K562 (cell line): ENCODE results near the gene PTPRU.

ENCODE experiments used
- FOSL1 ChIP-seq: fragments of 200-800 bp; sonication (Bioruptor generic); conservative IDR thresholded peaks from 2 replicates; pipeline ENCODE4 v1.6.1; 2016; ENCODE audit warnings: missing genetic modification characterization, missing compliant biosample characterization
- TF ChIP-seq, protein P1 (sequence below): sonication (generic); formaldehyde crosslinking; IDR thresholded peaks from 2 replicates; pipeline ENCODE4 v1.8.0; 2022; ENCODE audit warnings: mild to moderate bottlenecking, missing genetic modification reagents, borderline replicate concordance
- TF ChIP-seq, protein P2 (sequence below): fragments of 250-450 bp; sonication (Bioruptor Pico); IDR thresholded peaks from 2 replicates; pipeline ENCODE4 v1.5.1; 2021; ENCODE audit warnings: mild to moderate bottlenecking

DNA sequence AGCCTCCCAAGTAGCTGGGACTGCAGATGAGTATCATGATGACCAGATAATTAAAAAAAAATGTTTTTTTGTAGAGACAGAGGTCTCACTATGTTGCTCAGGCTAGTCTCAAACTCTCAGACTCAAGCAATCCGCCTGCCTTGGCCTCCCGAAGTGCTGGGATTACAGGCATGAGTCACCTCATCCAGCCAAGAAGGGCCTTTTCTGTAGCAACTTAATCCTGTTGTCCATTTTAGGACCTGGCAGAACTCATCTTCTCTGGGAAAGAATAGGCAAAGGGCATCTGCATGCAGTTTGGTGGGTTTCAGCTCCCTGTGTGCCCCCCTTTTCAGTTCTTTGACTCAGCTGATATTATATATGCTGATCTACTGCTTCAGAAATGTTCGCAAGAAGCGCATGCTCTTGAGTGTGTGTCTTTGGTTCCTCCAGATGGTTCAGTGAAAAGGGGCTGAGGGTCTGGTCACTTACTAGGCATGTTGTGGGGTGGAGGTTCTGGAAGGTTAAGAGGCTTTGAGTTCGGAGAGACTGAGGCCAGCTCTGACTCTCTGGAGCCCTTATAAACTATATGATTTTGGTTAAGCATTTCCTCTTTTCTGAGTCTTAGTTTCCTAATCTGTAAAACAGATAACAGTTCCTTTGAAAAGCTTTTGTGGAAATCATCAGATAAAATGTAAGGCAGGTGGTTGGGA lies 35.3 kb upstream of the PTPRU start:
- TF ChIP-seq FOSL1 (tag) = peak; percentile 55
- TF ChIP-seq, protein P1, sequence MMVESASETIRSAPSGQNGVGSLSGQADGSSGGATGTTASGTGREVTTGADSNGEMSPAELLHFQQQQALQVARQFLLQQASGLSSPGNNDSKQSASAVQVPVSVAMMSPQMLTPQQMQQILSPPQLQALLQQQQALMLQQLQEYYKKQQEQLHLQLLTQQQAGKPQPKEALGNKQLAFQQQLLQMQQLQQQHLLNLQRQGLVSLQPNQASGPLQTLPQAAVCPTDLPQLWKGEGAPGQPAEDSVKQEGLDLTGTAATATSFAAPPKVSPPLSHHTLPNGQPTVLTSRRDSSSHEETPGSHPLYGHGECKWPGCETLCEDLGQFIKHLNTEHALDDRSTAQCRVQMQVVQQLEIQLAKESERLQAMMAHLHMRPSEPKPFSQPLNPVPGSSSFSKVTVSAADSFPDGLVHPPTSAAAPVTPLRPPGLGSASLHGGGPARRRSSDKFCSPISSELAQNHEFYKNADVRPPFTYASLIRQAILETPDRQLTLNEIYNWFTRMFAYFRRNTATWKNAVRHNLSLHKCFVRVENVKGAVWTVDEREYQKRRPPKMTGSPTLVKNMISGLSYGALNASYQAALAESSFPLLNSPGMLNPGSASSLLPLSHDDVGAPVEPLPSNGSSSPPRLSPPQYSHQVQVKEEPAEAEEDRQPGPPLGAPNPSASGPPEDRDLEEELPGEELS (CRISPR knock-in tag) = no peak
- TF ChIP-seq, protein P2, sequence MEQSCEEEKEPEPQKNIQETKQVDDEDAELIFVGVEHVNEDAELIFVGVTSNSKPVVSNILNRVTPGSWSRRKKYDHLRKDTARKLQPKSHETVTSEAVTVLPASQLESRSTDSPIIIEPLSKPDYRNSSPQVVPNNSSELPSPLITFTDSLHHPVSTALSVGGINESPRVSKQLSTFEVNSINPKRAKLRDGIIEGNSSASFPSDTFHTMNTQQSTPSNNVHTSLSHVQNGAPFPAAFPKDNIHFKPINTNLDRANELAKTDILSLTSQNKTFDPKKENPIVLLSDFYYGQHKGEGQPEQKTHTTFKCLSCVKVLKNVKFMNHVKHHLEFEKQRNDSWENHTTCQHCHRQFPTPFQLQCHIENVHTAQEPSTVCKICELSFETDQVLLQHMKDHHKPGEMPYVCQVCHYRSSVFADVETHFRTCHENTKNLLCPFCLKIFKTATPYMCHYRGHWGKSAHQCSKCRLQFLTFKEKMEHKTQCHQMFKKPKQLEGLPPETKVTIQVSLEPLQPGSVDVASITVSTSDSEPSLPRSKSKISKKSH (CRISPR knock-in tag) = no peak
